Activated T-cell treated with anti-CD3 and anti-CD28 coated beads, Interleukin-2, amount 50 U/mL, for 24 hours (primary cell): ENCODE results near the gene MFSD12.

Experiments
- DNase-seq: peaks from one replicate; pipeline ENCODE4 v3.0.0-alpha.2; 2020
- H3K27ac Mint-ChIP-seq: 2 replicates; pipeline ENCODE4 v1.8.0; 2020; ENCODE audit warnings: mild to moderate bottlenecking, mixed read lengths
- H3K27me3 Mint-ChIP-seq: 2 replicates; pipeline ENCODE4 v1.8.0; 2020; ENCODE audit warnings: mixed read lengths
- H3K36me3 Mint-ChIP-seq: 2 replicates; pipeline ENCODE4 v1.8.0; 2020; ENCODE audit warnings: low read depth, mixed read lengths
- H3K4me1 Mint-ChIP-seq: 2 replicates; pipeline ENCODE4 v1.8.0; 2020; ENCODE audit warnings: low read depth, mixed read lengths
- H3K4me3 Mint-ChIP-seq: 2 replicates; pipeline ENCODE4 v1.8.0; 2020; ENCODE audit warnings: mild to moderate bottlenecking, moderate library complexity, mixed read lengths
- H3K9me3 Mint-ChIP-seq: 2 replicates; pipeline ENCODE4 v1.8.0; 2020; ENCODE audit warnings: mixed read lengths

The MFSD12 gene

GRCh38 chr19:3555653-3556422, 1.5 kb downstream of the MFSD12 start:
- H3K9me3 Mint-ChIP-seq: no peaks in the 10 kb centered on the region
- H3K27ac Mint-ChIP-seq: peak overlapping the region; percentile 95
- peaks cover 36% of the 10 kb centered on the region for H3K36me3 Mint-ChIP-seq
- H3K27me3 Mint-ChIP-seq: no peaks in the 10 kb centered on the region
- DNase-seq: no peak
- H3K4me3 Mint-ChIP-seq: peak overlapping the region; percentile 97
- H3K4me1 Mint-ChIP-seq: peaks cover 47% of the 10 kb centered on the region

- Mint-ChIP-seq H3K36me3 (peaks cover 47% of the 10 kb centered on the region), H3K27me3 (no peaks in the 10 kb centered on the region), H3K4me1 (peaks cover 48% of the 10 kb centered on the region), H3K27ac (peak overlapping the region; percentile 95), H3K9me3 (no peaks in the 10 kb centered on the region), H3K4me3 (peak overlapping the region; percentile 97)
- no peak for DNase-seq
Measured at GRCh38 chr19:3554254-3555083, 2.9 kb downstream of the MFSD12 start.

- no peaks in the 10 kb centered on the region for H3K27me3 Mint-ChIP-seq
- H3K4me1 Mint-ChIP-seq: peaks cover 42% of the 10 kb centered on the region
- no peaks in the 10 kb centered on the region for H3K9me3 Mint-ChIP-seq
- peak overlapping the region; percentile 76 for H3K27ac Mint-ChIP-seq
- peaks cover 68% of the 10 kb centered on the region for H3K36me3 Mint-ChIP-seq
- no peak overlapping the region for H3K4me3 Mint-ChIP-seq
- DNase-seq: no peak
Measured at GRCh38 chr19:3551792-3552095, 5.6 kb downstream of the MFSD12 start.

GRCh38 chr19:3550947-3551791, 6.2 kb downstream of the MFSD12 start:
- Mint-ChIP-seq H3K4me3 (no peak overlapping the region), H3K27ac (peak overlapping the region; percentile 76), H3K9me3 (no peaks in the 10 kb centered on the region), H3K36me3 (peaks cover 67% of the 10 kb centered on the region), H3K27me3 (no peaks in the 10 kb centered on the region), H3K4me1 (peaks cover 37% of the 10 kb centered on the region)
- DNase-seq: no peak

GRCh38 chr19:3549816-3550215, 7.6 kb downstream of the MFSD12 start:
- Mint-ChIP-seq H3K27me3 (no peaks in the 10 kb centered on the region), H3K4me3 (no peak overlapping the region), H3K36me3 (peaks cover 69% of the 10 kb centered on the region), H3K27ac (no peak overlapping the region), H3K9me3 (no peaks in the 10 kb centered on the region), H3K4me1 (peaks cover 32% of the 10 kb centered on the region)
- no peak for DNase-seq

GRCh38 chr19:3548606-3549005, 8.8 kb downstream of the MFSD12 start:
- Mint-ChIP-seq H3K27me3 (no peaks in the 10 kb centered on the region), H3K36me3 (peaks cover 68% of the 10 kb centered on the region), H3K4me3 (no peak overlapping the region), H3K4me1 (peaks cover 25% of the 10 kb centered on the region), H3K27ac (peak overlapping the region; percentile 8), H3K9me3 (no peaks in the 10 kb centered on the region)
- DNase-seq: no peak

GRCh38 chr19:3547767-3548282, 9.6 kb downstream of the MFSD12 start:
- Mint-ChIP-seq H3K4me3 (no peak overlapping the region), H3K36me3 (peaks cover 65% of the 10 kb centered on the region), H3K27ac (peak overlapping the region; percentile 14), H3K4me1 (peaks cover 21% of the 10 kb centered on the region), H3K27me3 (no peaks in the 10 kb centered on the region), H3K9me3 (no peaks in the 10 kb centered on the region)
- DNase-seq: no peak

- peak; percentile 59 for DNase-seq
- Mint-ChIP-seq H3K4me1 (peaks cover 17% of the 10 kb centered on the region), H3K36me3 (peaks cover 63% of the 10 kb centered on the region), H3K9me3 (no peaks in the 10 kb centered on the region), H3K27ac (peak overlapping the region; percentile 14), H3K4me3 (no peak overlapping the region), H3K27me3 (no peaks in the 10 kb centered on the region)
Measured at GRCh38 chr19:3547301-3547731, 10.1 kb downstream of the MFSD12 start.

GRCh38 chr19:3546119-3546518, 11.3 kb downstream of the MFSD12 start:
- Mint-ChIP-seq H3K27ac (peak overlapping the region; percentile 87), H3K4me3 (no peak overlapping the region), H3K27me3 (no peaks in the 10 kb centered on the region), H3K9me3 (no peaks in the 10 kb centered on the region), H3K36me3 (peaks cover 61% of the 10 kb centered on the region), H3K4me1 (peaks cover 12% of the 10 kb centered on the region)
- DNase-seq: no peak

GRCh38 chr19:3545669-3546034, 11.7 kb downstream of the MFSD12 start:
- Mint-ChIP-seq H3K9me3 (no peaks in the 10 kb centered on the region), H3K4me3 (no peak overlapping the region), H3K4me1 (peaks cover 9% of the 10 kb centered on the region), H3K27ac (peak overlapping the region; percentile 87), H3K36me3 (peaks cover 57% of the 10 kb centered on the region), H3K27me3 (no peaks in the 10 kb centered on the region)
- DNase-seq: no peak

GRCh38 chr19:3544742-3545668, 12.4 kb downstream of the MFSD12 start:
- H3K4me1 Mint-ChIP-seq: peaks cover 9% of the 10 kb centered on the region
- DNase-seq: peak; percentile 90
- no peaks in the 10 kb centered on the region for H3K9me3 Mint-ChIP-seq
- H3K36me3 Mint-ChIP-seq: peaks cover 55% of the 10 kb centered on the region
- H3K27ac Mint-ChIP-seq: peak overlapping the region; percentile 87
- H3K27me3 Mint-ChIP-seq: no peaks in the 10 kb centered on the region
- peak overlapping the region; percentile 27 for H3K4me3 Mint-ChIP-seq

- H3K9me3 Mint-ChIP-seq: peaks cover 2% of the 10 kb centered on the region
- no peaks in the 10 kb centered on the region for H3K27me3 Mint-ChIP-seq
Measured at GRCh38 chr19:3544058-3544376, 13.4 kb downstream of the MFSD12 start.

GRCh38 chr19:3543150-3544057, 14.0 kb downstream of the MFSD12 start:
- no peak overlapping the region for H3K4me3 Mint-ChIP-seq
- DNase-seq: no peak
- H3K4me1 Mint-ChIP-seq: peaks cover 9% of the 10 kb centered on the region
- no peak overlapping the region for H3K27ac Mint-ChIP-seq
- no peaks in the 10 kb centered on the region for H3K27me3 Mint-ChIP-seq
- peaks cover 2% of the 10 kb centered on the region for H3K9me3 Mint-ChIP-seq
- H3K36me3 Mint-ChIP-seq: peaks cover 52% of the 10 kb centered on the region

More at GRCh38 chr19:3544058-3544376, 13.4 kb downstream of the MFSD12 start:
- peaks cover 9% of the 10 kb centered on the region for H3K4me1 Mint-ChIP-seq
- DNase-seq: no peak
- no peak overlapping the region for H3K4me3 Mint-ChIP-seq
- H3K27ac Mint-ChIP-seq: no peak overlapping the region
- H3K36me3 Mint-ChIP-seq: peaks cover 53% of the 10 kb centered on the region
